NCI-H2171 treated with DMSO at 0.1 percent for 48 hours (cell line): ENCODE results near the gene NCAM1.

ENCODE experiments used
- DNase-seq: peaks from one replicate; lab custom pipeline; 2025; lab: John Stamatoyannopoulos, UW

NCAM1 gene

DNA sequence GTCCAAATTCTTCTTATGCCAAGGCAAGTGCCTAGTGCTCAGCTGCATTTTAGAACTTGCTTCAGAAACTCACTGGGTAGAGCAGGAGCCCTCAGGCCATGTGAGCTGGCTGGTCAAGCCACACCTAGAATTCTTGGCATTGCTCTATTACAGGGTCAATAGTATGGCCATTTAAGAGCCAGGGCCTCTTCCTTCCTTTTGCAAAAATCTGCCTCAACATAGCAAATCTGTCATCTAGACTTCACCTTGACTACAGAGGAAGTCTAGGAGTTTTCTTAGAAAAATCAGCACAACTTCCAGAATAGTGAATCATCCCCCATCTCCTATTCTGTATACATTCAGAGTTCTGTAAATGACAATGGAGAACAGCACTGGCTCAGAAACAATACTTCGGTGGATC is 241.2 kb downstream of the NCAM1 start:
- DNase-seq = no peak

DNA sequence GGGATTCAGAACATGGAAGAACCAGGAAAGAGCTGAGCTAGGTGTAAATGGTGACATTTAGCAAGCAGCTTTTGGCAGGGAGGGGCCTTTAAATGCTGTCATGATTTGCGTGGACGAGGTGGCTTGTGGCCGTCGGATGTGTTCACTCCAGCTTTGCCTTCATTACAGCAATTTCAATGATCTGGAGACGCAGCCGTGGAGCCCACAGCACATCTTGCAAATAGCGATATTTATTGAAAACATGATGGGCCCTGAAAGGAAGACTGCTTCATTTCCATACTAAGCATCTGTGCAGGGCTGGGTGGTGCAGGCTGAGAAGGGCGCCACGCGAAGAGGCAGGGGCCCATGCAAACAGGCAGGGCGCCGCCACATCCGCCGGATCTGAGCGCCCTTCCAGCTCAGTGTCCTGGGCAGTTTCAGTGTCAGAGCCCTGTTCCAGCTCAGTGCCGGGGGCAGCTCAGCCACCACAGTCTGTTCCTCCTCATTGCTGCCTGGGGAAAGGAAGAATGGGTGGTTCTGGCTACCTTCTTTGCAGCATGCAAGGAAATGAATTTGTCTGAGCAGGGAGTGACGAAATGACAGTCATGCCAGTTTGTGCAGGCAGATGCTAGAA is 242.0 kb downstream of the NCAM1 start:
- DNase-seq = no peak

DNA sequence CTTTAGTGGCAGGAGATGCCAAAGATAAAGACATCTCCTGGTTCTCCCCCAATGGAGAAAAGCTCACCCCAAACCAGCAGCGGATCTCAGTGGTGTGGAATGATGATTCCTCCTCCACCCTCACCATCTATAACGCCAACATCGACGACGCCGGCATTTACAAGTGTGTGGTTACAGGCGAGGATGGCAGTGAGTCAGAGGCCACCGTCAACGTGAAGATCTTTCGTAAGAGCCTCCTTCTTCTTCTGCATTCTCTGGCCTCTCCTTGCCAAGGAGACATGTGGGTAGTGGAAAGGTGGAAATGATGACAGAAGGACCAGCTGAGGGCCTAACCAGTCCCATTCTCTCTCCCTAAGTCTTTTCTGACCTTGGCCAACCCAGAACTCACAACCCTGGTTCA is 243.1 kb downstream of the NCAM1 start:
- no peak for DNase-seq

DNA sequence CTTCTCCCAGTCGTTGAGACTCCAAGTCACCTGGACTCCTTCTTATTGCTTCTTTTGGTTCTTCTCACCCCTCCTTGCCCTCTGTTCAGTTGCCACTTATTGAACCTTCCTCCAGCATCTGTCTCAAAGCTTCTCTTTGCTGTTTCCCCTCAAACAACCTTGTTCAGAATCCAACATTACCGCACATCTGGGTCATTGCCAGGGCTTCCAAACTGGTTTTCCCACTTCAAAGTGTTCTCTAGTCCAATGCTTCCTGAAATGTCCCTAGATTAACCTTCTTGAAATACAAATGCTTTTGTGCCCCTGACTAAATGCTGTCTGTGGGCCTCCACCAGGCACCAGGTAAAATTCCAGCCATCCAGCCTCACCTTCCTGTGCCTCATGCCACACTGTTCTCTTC is 252.3 kb downstream of the NCAM1 start:
- DNase-seq = no peak

DNA sequence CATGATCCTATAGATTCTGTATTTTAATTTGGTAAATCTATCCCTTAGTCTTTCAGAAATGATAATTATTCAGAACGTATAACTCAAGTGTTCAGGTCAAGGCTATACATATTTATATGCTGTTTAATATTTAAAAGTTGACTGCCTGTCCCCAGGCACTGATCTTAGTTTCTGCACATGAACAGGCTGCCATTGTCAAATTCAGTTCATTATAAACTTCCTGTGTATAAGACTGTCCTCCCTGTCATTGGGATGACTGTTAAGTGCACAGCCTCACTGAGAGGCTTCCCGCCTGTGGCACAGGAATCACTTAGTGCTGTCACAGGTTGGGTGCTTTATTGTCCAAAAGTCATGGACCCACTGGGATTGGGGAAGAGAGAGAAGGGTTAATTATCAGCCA is 261.0 kb downstream of the NCAM1 start:
- DNase-seq = no peak

DNA sequence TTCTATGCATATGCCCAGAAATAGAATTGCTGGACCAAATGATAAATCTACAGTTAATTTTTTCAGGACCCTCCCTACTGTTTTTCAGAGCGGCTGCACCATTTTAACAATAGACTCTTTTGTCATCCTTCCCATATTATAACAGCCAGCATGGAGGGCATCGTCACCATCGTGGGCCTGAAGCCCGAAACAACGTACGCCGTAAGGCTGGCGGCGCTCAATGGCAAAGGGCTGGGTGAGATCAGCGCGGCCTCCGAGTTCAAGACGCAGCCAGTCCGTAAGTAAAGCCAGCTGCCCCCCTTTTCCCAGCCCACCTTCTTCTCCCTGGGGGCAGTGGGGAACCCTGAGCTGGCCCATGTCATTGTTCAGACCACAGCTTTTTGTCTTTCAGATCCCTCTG is 273.7 kb downstream of the NCAM1 start:
- no peak for DNase-seq

DNA sequence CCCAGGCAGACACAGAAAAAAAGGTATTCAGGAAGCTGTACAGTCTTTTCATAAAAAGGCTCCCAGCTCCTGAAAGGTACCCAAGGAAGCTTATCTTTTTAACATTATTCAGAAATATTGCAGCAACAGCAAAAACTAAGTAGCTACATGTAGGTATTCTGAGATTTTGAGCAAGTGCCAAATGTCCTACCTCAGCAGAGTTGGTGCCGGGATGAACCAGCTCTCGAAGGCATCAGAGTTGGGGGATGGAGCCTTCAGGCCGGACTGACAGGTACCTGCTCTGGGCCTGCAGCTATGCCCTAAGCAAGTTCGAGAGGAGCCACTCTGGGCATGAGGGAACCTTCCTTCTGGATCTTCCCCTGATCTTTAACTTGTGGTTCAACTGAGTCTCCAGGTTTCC is 276.0 kb downstream of the NCAM1 start:
- DNase-seq = no peak

DNA sequence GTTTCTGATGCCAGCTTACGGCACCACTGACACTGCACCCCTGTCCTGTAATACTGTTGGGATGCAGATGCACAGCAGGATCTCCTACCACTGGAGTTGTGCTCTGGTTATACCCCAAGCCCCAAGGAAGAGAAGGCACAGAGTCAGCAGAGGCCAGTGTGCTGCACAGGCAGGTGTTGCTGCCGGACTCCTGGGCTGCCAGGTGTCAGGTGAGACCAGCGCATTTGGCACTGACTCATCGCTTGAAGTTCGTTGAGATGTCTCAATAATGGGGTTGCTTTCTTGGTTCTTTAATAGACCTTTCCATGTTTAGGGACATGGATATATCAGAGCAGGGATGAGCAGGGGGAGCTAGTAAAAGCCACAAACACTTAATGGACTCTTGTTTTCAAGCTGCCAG is 277.5 kb downstream of the NCAM1 start:
- no peak for DNase-seq

DNA sequence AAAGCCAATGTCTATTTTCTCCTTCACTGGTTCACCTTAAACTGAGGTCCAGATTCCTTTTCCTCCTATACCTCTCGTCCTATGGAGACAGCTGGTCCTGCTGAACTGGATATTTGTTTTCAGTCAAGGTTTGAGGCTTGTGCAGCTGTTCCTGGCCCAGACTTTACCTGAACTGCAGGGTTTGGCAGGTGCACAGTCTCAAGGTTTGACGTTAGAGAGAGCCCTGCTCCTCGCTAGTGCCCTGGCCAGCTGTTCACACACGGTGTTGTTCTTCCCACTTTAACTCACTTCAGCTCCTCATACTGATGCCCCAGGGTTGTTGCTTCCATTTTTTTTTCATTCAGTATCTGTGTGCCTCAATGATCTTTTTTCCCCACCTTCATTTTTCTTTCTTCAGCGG is 279.2 kb downstream of the NCAM1 start:
- DNase-seq = peak; percentile 97

DNA sequence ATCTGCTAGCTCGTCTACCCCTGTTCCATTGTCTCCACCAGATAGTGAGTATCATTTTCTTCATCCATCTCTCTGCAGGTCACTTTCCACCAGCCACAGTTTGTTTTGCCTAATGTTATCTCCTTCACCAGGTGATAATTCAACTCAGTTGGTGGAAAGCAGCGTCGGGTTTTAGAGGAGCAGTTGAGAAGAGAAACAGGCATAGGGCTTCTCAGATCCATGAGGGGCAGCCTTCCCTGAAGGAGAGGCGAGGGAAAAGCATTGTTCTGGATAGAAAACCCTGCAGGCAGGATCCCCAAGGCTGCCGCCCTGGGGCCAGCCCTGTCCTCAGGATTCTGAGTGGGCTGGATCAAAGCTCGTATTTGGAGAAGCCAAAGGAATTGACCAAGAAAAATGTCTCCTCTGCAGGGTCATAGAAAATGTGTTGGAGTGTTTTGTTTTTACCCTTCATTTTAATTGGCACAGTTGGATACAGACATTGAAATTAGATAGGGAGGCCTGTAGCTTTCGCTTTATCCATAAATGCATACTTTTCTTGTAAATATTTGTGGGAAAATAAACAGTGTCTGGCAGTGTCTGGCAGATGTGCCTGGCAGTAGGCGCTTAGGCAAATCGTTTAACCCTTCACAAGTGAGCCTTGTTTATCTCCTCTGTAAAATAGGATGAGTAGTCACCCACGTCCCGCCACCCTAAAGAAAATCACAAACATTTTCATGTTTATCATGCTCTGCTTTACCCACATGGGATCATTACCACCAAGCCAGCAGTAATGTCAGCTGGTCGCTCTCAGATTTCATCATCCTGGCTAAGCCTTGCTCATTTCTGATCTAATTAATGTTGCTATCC is 279.8 kb downstream of the NCAM1 start:
- peak; percentile 84 for DNase-seq

DNA sequence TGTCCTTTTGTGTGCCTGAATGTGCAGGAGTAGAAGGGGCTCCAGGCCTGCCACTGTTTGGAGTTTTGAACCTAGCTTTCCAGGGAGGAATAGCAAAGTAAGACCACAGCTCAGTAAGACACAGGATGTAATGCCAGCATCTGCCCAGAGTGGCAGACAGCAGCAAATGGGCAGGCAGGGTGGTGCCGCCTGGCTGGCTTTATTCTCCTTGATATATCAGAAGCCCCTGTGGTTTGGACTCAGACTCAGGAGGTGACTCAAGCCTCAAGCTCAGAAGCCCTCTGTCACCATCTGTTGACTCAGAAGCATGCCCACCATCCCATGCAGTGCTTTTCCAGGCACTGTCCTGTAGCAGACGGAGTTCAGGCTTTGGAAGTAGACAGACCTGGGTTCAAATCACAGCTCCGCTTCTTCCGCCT is 280.4 kb downstream of the NCAM1 start:
- DNase-seq = peak; percentile 75

DNA sequence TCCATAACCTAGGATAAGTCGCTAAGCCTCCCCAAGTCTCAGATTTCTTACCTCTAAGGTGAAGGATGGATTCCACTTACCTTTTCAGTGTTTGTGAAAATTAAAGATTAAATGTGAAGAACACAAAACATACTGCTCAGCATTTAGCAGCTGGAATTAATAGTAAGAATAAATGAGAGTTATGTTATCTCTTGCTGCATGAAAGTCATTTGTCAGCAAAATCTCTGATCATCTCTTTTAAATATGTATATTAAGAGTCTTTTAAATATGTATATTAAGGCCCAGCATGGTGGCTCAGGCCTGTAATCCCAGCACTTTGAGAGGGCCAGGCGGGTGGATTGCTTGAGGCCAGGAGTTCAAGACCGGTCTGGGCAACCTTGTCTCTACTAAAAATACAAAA is 280.8 kb downstream of the NCAM1 start:
- no peak for DNase-seq

DNA sequence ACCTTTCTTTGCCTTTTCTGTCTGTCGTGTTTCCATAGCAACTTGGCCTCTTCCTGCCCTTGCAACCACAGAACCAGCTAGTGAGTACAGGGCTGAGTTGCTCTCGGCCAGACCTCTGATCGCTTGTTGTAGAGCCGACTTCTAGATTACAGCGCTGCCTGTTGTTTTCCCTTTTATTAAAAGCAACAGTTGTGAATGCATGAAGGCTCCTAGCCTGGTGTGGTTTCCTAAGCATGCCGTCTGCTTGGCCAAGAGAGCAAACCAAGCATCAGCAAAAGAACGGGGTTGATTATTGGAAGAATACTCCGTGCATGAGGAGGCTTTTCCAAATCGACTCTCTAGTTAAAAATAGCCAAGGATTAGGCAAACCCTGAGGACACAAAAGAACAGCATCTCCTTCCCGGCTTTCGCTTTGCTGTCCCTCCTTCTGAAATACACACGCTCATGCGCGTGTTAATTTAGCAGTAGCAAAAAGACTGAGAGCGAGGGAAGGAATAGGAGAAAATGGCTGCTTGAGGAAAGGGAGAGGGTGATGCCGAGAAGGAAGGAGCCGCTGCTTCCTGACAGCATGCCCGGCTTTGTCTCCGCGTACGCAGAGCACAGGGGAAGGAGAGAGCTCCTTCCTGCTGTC is 281.7 kb downstream of the NCAM1 start:
- no peak for DNase-seq

DNA sequence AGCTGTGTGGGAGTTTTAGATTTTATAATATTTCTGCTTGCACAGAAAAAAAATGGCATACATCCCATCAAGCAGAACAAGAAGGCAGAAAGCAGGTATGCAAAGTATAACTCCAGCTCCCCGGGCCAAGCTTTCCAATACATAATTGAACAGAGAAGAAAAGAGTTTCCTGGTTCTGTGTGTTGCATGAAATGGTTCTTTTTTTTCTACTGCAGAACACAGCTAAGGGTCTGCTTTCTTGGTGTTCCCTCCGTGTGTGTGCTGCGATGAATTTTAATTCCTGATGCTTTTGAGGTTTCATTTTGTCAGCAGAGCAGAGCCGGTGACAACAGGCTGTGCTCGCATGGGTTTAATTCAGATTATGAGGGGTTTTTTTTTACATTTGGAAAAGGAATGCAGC is 282.5 kb downstream of the NCAM1 start:
- DNase-seq = no peak

DNA sequence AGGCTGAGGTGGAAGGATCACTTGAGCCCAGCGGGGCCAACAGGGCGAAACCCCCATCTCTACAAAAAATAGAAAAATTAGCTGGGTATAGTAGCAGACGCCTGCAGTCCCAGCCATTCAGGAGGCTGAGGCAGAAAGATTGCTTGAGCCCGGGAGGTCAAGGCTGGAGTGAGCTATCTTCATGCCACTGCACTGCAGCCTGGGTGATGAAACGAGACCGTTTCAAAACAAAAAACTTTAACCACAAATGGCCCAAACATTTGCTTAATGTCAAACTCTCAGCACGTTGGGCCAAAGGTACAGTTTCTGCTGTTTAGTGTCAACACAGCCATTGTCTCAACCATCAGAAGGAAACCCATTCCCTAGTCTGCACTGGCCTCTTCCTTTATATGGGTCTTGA is 284.0 kb downstream of the NCAM1 start:
- DNase-seq = no peak

DNA sequence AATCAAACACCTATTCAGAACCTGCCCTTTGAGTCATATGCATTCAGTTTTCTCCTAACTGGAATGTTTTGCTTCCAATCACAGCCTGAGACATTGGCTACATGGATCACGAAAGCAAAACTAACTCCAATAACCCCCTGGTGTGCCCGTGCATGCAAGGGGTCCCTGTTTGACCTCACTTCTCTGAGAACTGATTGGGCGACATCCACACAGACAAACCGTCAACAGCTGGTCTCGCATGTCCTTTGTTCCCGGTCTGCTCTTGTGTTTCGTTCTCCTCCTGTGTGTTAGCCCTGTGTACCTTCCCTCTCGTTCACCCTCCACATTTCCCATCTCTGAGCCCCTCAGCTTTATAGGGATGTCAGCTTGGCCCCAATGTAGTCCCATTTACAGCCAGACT is 286.0 kb downstream of the NCAM1 start:
- DNase-seq = no peak

DNA sequence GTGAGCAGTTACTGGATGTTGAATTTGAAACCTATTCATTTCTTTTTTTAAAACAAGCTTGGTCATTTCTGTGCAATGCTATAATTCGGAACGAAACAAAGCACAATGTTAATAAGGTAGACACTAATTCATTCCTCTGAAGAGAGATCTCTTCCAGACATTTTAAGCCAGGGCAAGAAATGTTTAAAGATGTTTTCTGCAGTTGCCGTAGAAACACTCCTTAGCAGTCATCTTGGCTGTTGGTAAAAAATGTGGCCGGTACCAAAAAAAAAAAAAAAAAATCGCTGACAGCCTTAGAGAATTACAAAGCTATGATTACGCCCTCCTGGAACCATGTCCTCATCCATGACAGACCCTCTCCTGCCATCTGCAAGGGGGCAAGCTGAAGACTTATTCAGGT is 286.7 kb downstream of the NCAM1 start:
- DNase-seq = no peak

DNA sequence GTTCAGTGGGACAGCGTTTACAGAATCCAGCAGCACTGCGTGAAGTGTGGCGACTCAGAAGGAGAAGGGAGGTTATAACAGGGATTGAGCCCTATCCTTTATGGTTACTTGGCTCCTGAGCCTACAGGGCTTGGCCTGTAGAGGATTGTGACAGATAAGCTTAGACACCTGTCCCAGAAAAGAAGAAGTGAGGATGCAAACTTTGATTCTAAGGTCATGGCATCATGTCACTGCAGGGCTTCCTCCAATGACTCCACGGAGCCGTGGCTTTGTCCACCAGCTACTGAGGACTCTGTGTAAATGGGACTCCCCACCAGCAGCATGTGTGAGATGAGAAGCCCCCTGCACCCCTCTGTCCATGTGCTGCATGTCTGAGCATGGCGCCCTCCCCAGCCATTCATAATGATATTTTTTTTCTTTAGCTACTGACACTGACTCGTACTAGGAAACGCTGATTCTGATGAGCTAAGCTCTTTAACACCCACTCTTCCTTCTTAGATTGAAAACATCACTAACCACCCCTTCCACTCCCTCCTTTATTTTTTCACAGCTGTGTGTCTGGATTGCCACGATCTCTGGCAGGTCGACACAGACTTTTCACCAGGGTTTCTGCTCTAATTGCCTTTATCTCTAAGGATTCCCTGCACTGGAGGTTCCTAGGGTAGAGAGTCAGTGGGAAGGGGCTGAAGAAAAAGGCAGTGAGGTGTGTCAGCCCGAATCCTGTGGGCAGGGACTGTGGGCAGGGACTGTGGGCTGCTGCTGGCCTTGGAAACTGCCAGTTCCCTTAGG is 287.7 kb downstream of the NCAM1 start:
- no peak for DNase-seq

DNA sequence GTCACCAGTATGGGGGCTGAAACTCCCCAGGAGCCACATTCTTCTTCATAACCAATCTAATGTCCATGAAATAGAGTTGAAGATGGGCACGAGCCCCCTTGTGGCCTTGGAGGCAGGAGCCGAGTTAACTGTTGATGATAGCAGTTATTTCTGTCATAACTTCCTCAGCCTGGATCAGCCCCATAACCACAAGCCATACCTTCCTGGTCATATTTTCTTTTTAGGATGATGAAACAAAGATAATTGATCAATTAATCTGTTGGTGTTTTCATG is 288.2 kb downstream of the NCAM1 start:
- DNase-seq = no peak

DNA sequence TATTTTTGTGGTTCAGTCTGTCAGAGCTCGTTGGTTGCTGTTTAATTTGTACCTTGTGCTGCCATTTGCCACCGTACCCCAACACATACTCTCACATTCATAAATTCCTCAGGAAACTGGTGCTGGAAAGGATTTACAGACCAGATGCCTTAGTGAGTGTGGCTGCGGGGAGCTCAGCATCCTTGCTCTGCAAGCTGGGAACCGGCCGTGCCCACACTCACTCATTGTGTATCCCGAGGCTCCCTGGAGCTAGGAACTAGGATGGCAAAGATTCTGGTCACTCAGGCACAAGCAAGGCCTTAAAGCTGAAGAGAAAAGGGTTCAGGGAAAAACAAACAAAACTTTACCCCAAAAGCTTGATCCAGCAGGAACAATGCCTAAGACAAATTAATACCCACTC is 288.6 kb downstream of the NCAM1 start:
- DNase-seq = no peak

DNA sequence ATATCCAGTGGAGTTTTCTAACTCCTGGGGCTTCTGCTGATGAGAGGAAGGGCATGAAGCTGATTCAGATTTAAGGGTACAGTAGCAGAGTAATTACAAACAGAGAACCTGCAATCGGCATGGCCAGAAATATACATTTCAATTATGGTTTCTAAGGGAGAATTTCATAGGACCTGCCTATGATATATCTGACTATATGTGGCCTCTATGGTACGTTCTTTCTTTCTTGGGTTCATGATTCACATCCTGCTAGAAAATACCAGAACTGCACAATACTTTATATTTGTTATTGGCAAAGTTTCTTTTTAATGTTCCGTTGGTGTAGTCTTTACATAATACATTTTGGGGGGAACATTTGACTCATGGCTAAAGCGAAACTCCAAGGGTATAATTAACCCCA is 290.1 kb downstream of the NCAM1 start:
- no peak for DNase-seq

DNA sequence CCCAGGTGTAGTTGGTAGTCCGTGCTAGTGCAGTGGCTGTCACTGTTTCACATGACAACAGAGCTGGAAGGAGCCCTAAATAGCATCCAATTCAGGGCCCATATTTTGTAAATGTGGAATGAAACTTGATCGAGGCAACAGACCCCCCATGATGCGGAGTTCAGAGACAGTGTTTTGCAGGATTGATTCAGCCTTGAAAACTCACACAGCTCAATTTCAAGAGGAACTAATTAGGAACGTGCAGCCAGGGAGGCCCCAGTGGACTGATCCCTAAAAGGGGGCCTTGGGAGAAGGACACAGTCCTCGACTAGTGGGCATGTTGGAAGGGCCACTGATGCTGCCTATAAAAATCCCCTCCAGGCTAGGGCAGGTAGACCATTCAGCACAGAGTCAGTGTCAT is 292.2 kb downstream of the NCAM1 start:
- DNase-seq = no peak

DNA sequence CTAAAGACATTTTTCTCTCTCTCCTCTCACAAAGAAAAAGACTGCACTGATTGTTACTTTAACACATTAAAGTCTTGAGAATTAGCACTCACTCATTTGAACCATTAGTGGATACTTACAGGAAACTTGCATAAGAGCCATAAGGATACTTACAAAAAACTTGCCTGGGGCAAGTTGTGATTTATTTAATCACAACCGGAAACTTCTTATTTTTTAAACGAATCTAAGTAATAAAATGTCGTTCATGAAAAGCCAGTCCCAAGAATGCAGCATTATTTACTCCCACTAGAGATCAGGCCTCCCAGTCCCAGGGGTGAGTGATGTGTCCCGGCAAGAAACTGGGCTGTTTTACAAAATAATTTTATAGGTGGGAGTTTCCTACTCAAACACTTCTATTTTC is 293.9 kb downstream of the NCAM1 start:
- DNase-seq = no peak
